HepG2 (cell line): ENCODE data around the gene ERVMER34-1. TPM values are rescaled to one million over a fixed set of nuclear protein-coding genes. Genes with fewer than 3 reads are reported as not detected.

ENCODE experiments used
- ATAC-seq: fragments of 200-7000 bp; cut with Tn5 transposase; 3 replicates; pipeline ENCODE4 v1.9.1; 2020; ENCODE audit warnings: mild to moderate bottlenecking, moderate library complexity
- BruUV-seq: library from RNA; stranded (reverse); fragments of 400-500 nt; replicated peaks from 2 replicates; lab custom pipeline; 2021; lab: Mats Ljungman, UMichigan
- CTCF ChIA-PET: fragments of 300-600 bp; formaldehyde crosslinking; extraction: SDS; loops from one replicate; lab custom pipeline; 2021; ENCODE audit warnings: low total read pairs, inconsistent platforms, low intra/inter-chr PET ratio; lab: Yijun Ruan, JAX
- POLR2A ChIA-PET: fragments of 350-600 bp; sonication (Branson Sonifier 250); formaldehyde crosslinking; loops from one replicate; lab custom pipeline; 2020; ENCODE audit warnings: antibody characterized with exemption, inconsistent platforms; lab: Yijun Ruan, JAX
- DNase-seq: peaks from one replicate; pipeline ENCODE4 v3.0.0-alpha.2; 2015; ENCODE audit warnings: low spot score
- FAIRE-seq: peaks from 3 replicates; lab custom pipeline; 2011; peaks lifted over from hg19 to GRCh38; lab: Jason Lieb, UNC
- H2AFZ ChIP-seq: one replicate; pipeline ENCODE4 v1.6.1; 2011; ENCODE audit warnings: low read length, inconsistent platforms
- H3K27ac ChIP-seq: fragments of 300-600 bp; 3 replicates; pipeline ENCODE4 v1.8.0; 2011; ENCODE audit warnings: mixed run types, mild to moderate bottlenecking, mixed read lengths, low read length, inconsistent platforms; ENCODE audit not compliant: insufficient read depth; ENCODE audit errors: extremely low read length
- H3K27me3 ChIP-seq, 2 experiments: fragments of 200-600 bp in 1 of 2; 2 replicates in 1 of 2; 3 replicates in 1 of 2; pipeline versions ENCODE4 v1.6.0 to v1.8.0; 2011; ENCODE audit warnings: low read length in 2 of 2, mild to moderate bottlenecking in 2 of 2, moderate library complexity in 2 of 2, inconsistent platforms in 1 of 2; ENCODE audit not compliant: insufficient read depth in 2 of 2, control insufficient read depth in 1 of 2
- H3K36me3 ChIP-seq, 2 experiments: fragments of 200-600 bp in 1 of 2; replicated peaks in 1 of 2; 2 replicates in 1 of 2; 3 replicates in 1 of 2; pipeline versions ENCODE4 v1.5.1 to v1.8.0; 2011; ENCODE audit warnings: low read length in 2 of 2, inconsistent platforms in 1 of 2; ENCODE audit not compliant: insufficient read depth in 2 of 2, control insufficient read depth in 1 of 2
- H3K4me1 ChIP-seq: 2 replicates; pipeline ENCODE4 v1.5.1; 2012; ENCODE audit warnings: low read length, inconsistent platforms; ENCODE audit not compliant: insufficient read depth
- H3K4me2 ChIP-seq: 2 replicates; pipeline ENCODE4 v1.6.0; 2011; ENCODE audit warnings: low read depth, low read length, inconsistent platforms
- H3K4me3 ChIP-seq, 3 experiments: fragments of 200-600 bp in 1 of 3; sonication (generic), shearing (Covaris generic) in 1 of 3; replicated peaks in 1 of 3; 2 replicates each; pipeline ENCODE4 v1.5.1; 2011 to 2016; ENCODE audit warnings: low read length in 3 of 3, inconsistent platforms in 2 of 3, low read depth in 2 of 3, mild to moderate bottlenecking in 2 of 3, control low read depth in 1 of 3, mixed read lengths in 1 of 3; ENCODE audit not compliant: insufficient read depth in 1 of 3
- H3K79me2 ChIP-seq: one replicate; pipeline ENCODE4 v1.6.1; 2011; ENCODE audit warnings: low read length, inconsistent platforms; ENCODE audit not compliant: insufficient read depth
- H3K9ac ChIP-seq: 2 replicates; pipeline ENCODE4 v1.6.0; 2011; ENCODE audit warnings: mild to moderate bottlenecking, low read depth, low read length, inconsistent platforms; ENCODE audit not compliant: insufficient read depth
- H3K9me3 ChIP-seq: 2 replicates; pipeline ENCODE4 v1.5.1; 2012; ENCODE audit warnings: mild to moderate bottlenecking, low read length
- H4K20me1 ChIP-seq: 2 replicates; pipeline ENCODE4 v1.6.0; 2011; ENCODE audit warnings: inconsistent platforms, mild to moderate bottlenecking, low read length, moderate library complexity; ENCODE audit not compliant: insufficient read depth
- ATF5 ChIP-seq: sonication (generic); formaldehyde crosslinking; IDR thresholded peaks from 2 replicates; pipeline ENCODE4 v1.4.0; 2020; ENCODE audit warnings: mild to moderate bottlenecking, low read depth, missing genetic modification reagents
- CEBPB ChIP-seq: IDR thresholded peaks from 2 replicates; pipeline ENCODE4 v1.6.1; 2011; ENCODE audit warnings: low read depth, low read length, improper control_type of control experiment, borderline replicate concordance
- IKZF1 ChIP-seq: fragments of 450-650 bp; IDR thresholded peaks from 2 replicates; pipeline ENCODE4 v1.7.1; 2016
- NBN ChIP-seq: fragments of 450-650 bp; conservative IDR thresholded peaks from 2 replicates; pipeline ENCODE4 v1.6.1; 2017
- XBP1 ChIP-seq: sonication (generic); formaldehyde crosslinking; IDR thresholded peaks from 2 replicates; pipeline ENCODE4 v1.5.0; 2020; ENCODE audit warnings: missing genetic modification reagents
- ZFP1 ChIP-seq: IDR thresholded peaks from 2 replicates; pipeline ENCODE4 v1.6.1; 2016
- ZNF253 ChIP-seq: sonication (generic); formaldehyde crosslinking; IDR thresholded peaks from 2 replicates; pipeline ENCODE4 v1.8.0; 2022; ENCODE audit warnings: mild to moderate bottlenecking, missing genetic modification reagents, borderline replicate concordance
- ZNF546 ChIP-seq: sonication (generic); formaldehyde crosslinking; conservative IDR thresholded peaks from 2 replicates; pipeline ENCODE4 v1.8.1; 2023; ENCODE audit warnings: mild to moderate bottlenecking, missing genetic modification reagents
- ZNF737 ChIP-seq: sonication (generic); formaldehyde crosslinking; IDR thresholded peaks from 2 replicates; pipeline ENCODE4 v1.5.0; 2020; ENCODE audit warnings: missing genetic modification reagents, mild to moderate bottlenecking, borderline replicate concordance
- ZNF772 ChIP-seq: sonication (generic); formaldehyde crosslinking; IDR thresholded peaks from 2 replicates; pipeline ENCODE4 v1.5.0; 2020; ENCODE audit warnings: mild to moderate bottlenecking, missing genetic modification reagents
- WGBS: methylation state at CpG from one replicate; pipeline ENCODE4 v1.1.6; 2017; ENCODE audit warnings: low lambda C conversion rate; 5-methylcytosine and 5-hydroxymethylcytosine counted together
- in situ Hi-C: cut with HindIII; loops from 2 replicates; pipeline ENCODE4 v1.10.0; 2017; ENCODE audit warnings: low pct_unique_long_range_greater_than_20kb; ENCODE audit not compliant: extremely low pct_ligation_motif_present
- intact Hi-C: fragments of 100-400 bp; cut with micrococcal nuclease; formaldehyde crosslinking; loops from one replicate; pipeline ENCODE4 v1.10.0; 2022; ENCODE audit not compliant: unreplicated experiment
- polyA plus RNA-seq, 8 experiments: library from polyadenylated mRNA; depleted of rRNA in 3 of 8; stranded (reverse) in 7 of 8; unstranded in 1 of 8; fragments of >200 nt; fragmentation: Illumina TruSeq in 4 of 8; extraction: Trizol in 4 of 8; gene quantifications; 2 replicates each; pipeline versions ENCODE4 v1.2.1 to v1.2.3, GENCODE V29; 2011 to 2016; ENCODE audit warnings: low read depth in 4 of 8, missing spikeins in 1 of 8, mixed read lengths in 1 of 8; ENCODE audit not compliant: insufficient read depth in 1 of 8
- total RNA-seq, 5 experiments: library from RNA; depleted of rRNA; stranded (reverse); fragments of >200 nt; fragmentation: Illumina TruSeq; extraction: Trizol; gene quantifications; 2 replicates each; pipeline ENCODE4 v1.2.3, GENCODE V29; 2016; ENCODE audit warnings: low read depth in 1 of 5

Gene ERVMER34-1
- total and polyA plus RNA-seq, 2 of the 13 experiments (the other 11 are each of a cell fraction or from before 2014, with no cell fraction given) = 0.04 to 0.35 TPM

DNA sequence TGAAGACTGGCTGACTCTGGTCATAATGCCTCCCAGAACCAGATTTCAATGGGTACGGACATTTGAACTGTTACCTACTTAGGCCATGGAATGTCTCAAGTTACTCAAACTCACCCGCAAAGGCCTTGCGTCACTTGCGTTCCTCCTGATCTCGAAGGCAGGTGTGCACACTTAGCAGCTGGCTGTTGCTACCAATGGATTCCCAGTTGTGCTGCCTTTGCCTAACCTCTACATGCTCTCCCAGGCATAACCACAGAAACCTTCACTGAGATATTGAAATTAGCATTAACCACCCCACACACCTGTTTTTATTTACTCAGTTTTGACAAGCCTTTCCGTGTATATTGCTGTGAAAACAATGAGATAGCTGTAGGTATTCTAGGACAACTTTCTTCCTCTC is 2.8 kb downstream of the ERVMER34-1 start:
- no peak overlapping the region for H3K9ac ChIP-seq
- H3K36me3 ChIP-seq = no peaks in the 10 kb centered on the region
- H3K4me3 ChIP-seq = no peak overlapping the region
- TF ChIP-seq ATF5 (CRISPR knock-in tag) (no peak), NBN (no peak), ZNF546 (CRISPR knock-in tag) (no peak), ZNF253 (CRISPR knock-in tag) (no peak), ZNF737 (CRISPR knock-in tag) (no peak), ZFP1 (CRISPR knock-in tag) (no peak)
- ChIA-PET POLR2A (no interaction called here), CTCF (no interaction called here)
- intact Hi-C loops = no loop called here
- H2AFZ ChIP-seq = no peak overlapping the region
- no TSS peak for BruUV-seq
- 0 out of 2 replicates have a peak, but pooled peaks cover 6% of the 10 kb centered on the region for H3K4me1 ChIP-seq
- DNase-seq (no peak), FAIRE-seq (no peak), ATAC-seq (no peak)
- H4K20me1 ChIP-seq = no peaks in the 10 kb centered on the region
- H3K79me2 ChIP-seq = no peaks in the 10 kb centered on the region
- 80% methylated on average over 3 of the region's 6 CpGs for WGBS
- no peak overlapping the region for H3K27ac ChIP-seq
- no peaks in the 10 kb centered on the region for H3K9me3 ChIP-seq
- in situ Hi-C loops = no loop called here
- H3K4me2 ChIP-seq = no peak overlapping the region
- H3K27me3 ChIP-seq = peaks cover 3 to 15% of the 10 kb centered on the region in 2 experiments; a peak in 4 of 5 replicates

DNA sequence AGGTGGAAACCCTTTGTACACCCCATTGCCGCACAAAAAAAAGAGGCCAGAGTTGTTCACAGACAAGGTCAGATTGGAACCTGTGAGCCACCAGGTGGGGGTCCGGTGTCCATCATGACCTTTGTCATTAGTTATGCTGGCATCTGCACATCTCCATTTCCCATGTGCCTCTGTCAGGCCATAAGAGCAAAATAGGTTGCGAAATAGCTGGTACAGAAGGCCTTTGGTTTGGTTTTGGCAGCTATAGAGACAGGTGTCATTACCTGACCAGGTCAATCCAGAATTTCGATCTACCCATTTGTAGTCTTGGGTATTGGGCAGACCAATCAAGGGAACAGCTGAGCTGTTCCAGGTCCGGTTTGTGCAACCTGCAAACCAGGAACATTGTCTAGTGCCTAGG is 6.6 kb downstream of the ERVMER34-1 start:
- FAIRE-seq = no peak
- Histone ChIP-seq H3K27ac (no peak overlapping the region), H3K36me3 (no peaks in the 10 kb centered on the region), H3K27me3 (no peaks in the 10 kb centered on the region; a peak in 1 of 5 replicates), H3K9ac (no peak overlapping the region), H3K4me2 (no peak overlapping the region), H3K4me3 (no peak overlapping the region), H4K20me1 (no peaks in the 10 kb centered on the region), H2AFZ (no peak overlapping the region), H3K4me1 (no peaks in the 10 kb centered on the region)
- CTCF ChIA-PET = no interaction called here
- TF ChIP-seq XBP1 (CRISPR knock-in tag) (no peak), ZNF772 (CRISPR knock-in tag) (no peak), CEBPB (peak; percentile 81; the same call in 1 of the 2 replicates), IKZF1 (no peak)
- TF ChIP-seq, all 625 proteins: peak for 1
- no TSS peak for BruUV-seq
- intact Hi-C loops = no loop called here
- in situ Hi-C loops = no loop called here
- DNase-seq (no peak), ATAC-seq (no peak)
- POLR2A ChIA-PET = no interaction called here
- Histone ChIP-seq H3K79me2 (no peaks in the 10 kb centered on the region), H3K9me3 (no peaks in the 10 kb centered on the region)
- WGBS = 44% methylated on average over 5 of the region's 5 CpGs
